IMR-90 (cell line): Measurements from ENCODE around the gene IRAK2. TPM values are rescaled to one million over a fixed set of nuclear protein-coding genes. Genes with fewer than 3 reads are reported as not detected.
"Not testable (repeated sequence)": the region's sequence is repeated elsewhere in the genome, so short reads cannot be mapped to it uniquely, and the experiment has no call there.

Source experiments
- ATAC-seq: fragments of 200-7000 bp; cut with Tn5 transposase; 2 replicates; pipeline ENCODE4 v1.9.1; 2020; ENCODE audit warnings: low read depth, mild to moderate bottlenecking, moderate library complexity
- BruUV-seq: library from RNA; stranded (reverse); fragments of 400-500 nt; replicated peaks from 2 replicates; lab custom pipeline; 2021; lab: Mats Ljungman, UMichigan
- CTCF ChIA-PET: fragments of 300-600 bp; formaldehyde crosslinking; extraction: SDS; loops from one replicate; lab custom pipeline; 2021; ENCODE audit warnings: antibody characterized with exemption; lab: Yijun Ruan, JAX
- POLR2A ChIA-PET: fragments of 300-600 bp; sonication (Branson Sonifier 250); formaldehyde crosslinking; loops from one replicate; lab custom pipeline; 2022; ENCODE audit warnings: antibody characterized with exemption; ENCODE audit not compliant: unreplicated experiment; lab: Charles Lee
- DNase-seq: peaks from one replicate; pipeline ENCODE4 v3.0.0; 2013
- H2AFZ ChIP-seq: replicated peaks from 2 replicates; pipeline ENCODE3; 2013; ENCODE audit warnings: low read length, mild to moderate bottlenecking; ENCODE audit not compliant: poor library complexity
- H2AK5ac ChIP-seq: 2 replicates; pipeline ENCODE4 v1.6.1; 2013; ENCODE audit warnings: low read depth, low read length, inconsistent platforms
- H2AK9ac ChIP-seq: replicated peaks from 2 replicates; pipeline ENCODE3; 2013; ENCODE audit warnings: mild to moderate bottlenecking, low read depth, low read length, moderate library complexity; ENCODE audit not compliant: poor library complexity
- H2BK120ac ChIP-seq: 2 replicates; pipeline ENCODE4 v1.6.1; 2013; ENCODE audit warnings: low read depth, low read length, inconsistent platforms
- H2BK15ac ChIP-seq: 3 replicates; pipeline ENCODE4 v1.6.1; 2013; ENCODE audit warnings: low read depth, low read length, inconsistent platforms
- H2BK20ac ChIP-seq: 2 replicates; pipeline ENCODE4 v1.6.1; 2013; ENCODE audit warnings: low read depth, mild to moderate bottlenecking, inconsistent platforms, low read length, moderate library complexity
- H2BK5ac ChIP-seq: 2 replicates; pipeline ENCODE4 v1.6.1; 2013; ENCODE audit warnings: mild to moderate bottlenecking, low read depth, low read length, inconsistent platforms; ENCODE audit not compliant: poor library complexity, severe bottlenecking
- H3K14ac ChIP-seq: replicated peaks from 2 replicates; pipeline ENCODE4 v1.6.1; 2013; ENCODE audit warnings: low read depth, low read length, inconsistent platforms
- H3K18ac ChIP-seq: 2 replicates; pipeline ENCODE4 v1.6.1; 2013; ENCODE audit warnings: low read depth, low read length, control low read depth
- H3K23ac ChIP-seq: 2 replicates; pipeline ENCODE4 v1.6.1; 2013; ENCODE audit warnings: low read depth, low read length, inconsistent platforms
- H3K27ac ChIP-seq: 2 replicates; pipeline ENCODE4 v1.5.1; 2013; ENCODE audit warnings: mild to moderate bottlenecking, control low read depth, low read length; ENCODE audit not compliant: insufficient read depth
- H3K27me3 ChIP-seq: 2 replicates; pipeline ENCODE4 v1.6.1; 2013; ENCODE audit warnings: low read length; ENCODE audit not compliant: control insufficient read depth, insufficient read depth
- H3K36me3 ChIP-seq: 2 replicates; pipeline ENCODE4 v1.6.1; 2013; ENCODE audit warnings: low read length, mixed read lengths; ENCODE audit not compliant: control insufficient read depth, insufficient read depth
- H3K4ac ChIP-seq: 2 replicates; pipeline ENCODE4 v1.6.1; 2013; ENCODE audit warnings: low read depth, low read length, inconsistent platforms
- H3K4me1 ChIP-seq: 2 replicates; pipeline ENCODE4 v1.6.1; 2013; ENCODE audit warnings: low read length, mixed read lengths; ENCODE audit not compliant: control insufficient read depth, insufficient read depth
- H3K4me2 ChIP-seq: 2 replicates; pipeline ENCODE4 v1.6.1; 2013; ENCODE audit warnings: low read depth, mild to moderate bottlenecking, control low read depth, low read length, moderate library complexity
- H3K4me3 ChIP-seq: 2 replicates; pipeline ENCODE4 v1.5.1; 2013; ENCODE audit warnings: low read depth, mild to moderate bottlenecking, control low read depth, low read length, moderate library complexity; ENCODE audit not compliant: insufficient read depth
- H3K56ac ChIP-seq: 2 replicates; pipeline ENCODE4 v1.6.1; 2013; ENCODE audit warnings: low read length, inconsistent platforms; ENCODE audit not compliant: insufficient read depth; ENCODE audit errors: extremely low read depth
- H3K79me1 ChIP-seq, 2 experiments: 2 replicates each; pipeline ENCODE4 v1.6.1; 2013; ENCODE audit warnings: low read length in 2 of 2, inconsistent platforms in 1 of 2, low read depth in 1 of 2
- H3K9ac ChIP-seq: 2 replicates; pipeline ENCODE4 v1.6.1; 2013; ENCODE audit warnings: low read depth, low read length, control low read depth
- H3K9me1 ChIP-seq: 2 replicates; pipeline ENCODE4 v1.6.1; 2013; ENCODE audit warnings: low read length, inconsistent platforms; ENCODE audit not compliant: insufficient read depth
- H3K9me3 ChIP-seq: 2 replicates; pipeline ENCODE4 v1.6.1; 2013; ENCODE audit warnings: low read length; ENCODE audit not compliant: control insufficient read depth, insufficient read depth
- H4K20me1 ChIP-seq: 2 replicates; pipeline ENCODE4 v1.6.1; 2013; ENCODE audit warnings: low read length, inconsistent platforms; ENCODE audit not compliant: insufficient read depth
- H4K5ac ChIP-seq: 2 replicates; pipeline ENCODE4 v1.6.1; 2013; ENCODE audit warnings: mild to moderate bottlenecking, low read depth, low read length, control low read depth
- H4K8ac ChIP-seq, 2 experiments: 2 replicates each; pipeline ENCODE4 v1.6.1; 2013; ENCODE audit warnings: low read depth in 2 of 2, low read length in 2 of 2, control low read depth in 1 of 2, inconsistent platforms in 1 of 2
- H4K91ac ChIP-seq: 2 replicates; pipeline ENCODE4 v1.6.1; 2013; ENCODE audit warnings: low read depth, low read length, inconsistent platforms; ENCODE audit not compliant: insufficient read depth
- WGBS, 2 experiments: methylation state at CpG; one replicate each; pipeline versions ENCODE4 v1.1.5 to v1.1.7; 2013; ENCODE audit warnings: missing lambda C conversion rate in 2 of 2; ENCODE audit not compliant: insufficient read length in 1 of 2; ENCODE audit errors: extremely low coverage in 2 of 2; 5-methylcytosine and 5-hydroxymethylcytosine counted together
- dilution Hi-C: fragments of 300-500 bp; cut with HindIII; formaldehyde crosslinking; loops from one replicate; pipeline ENCODE4 v1.14.3; 2018; ENCODE audit warnings: low sequenced_read_pairs; ENCODE audit not compliant: unreplicated experiment
- in situ Hi-C: fragments of 300-500 bp; cut with MboI; formaldehyde crosslinking; loops from 3 replicates; pipeline ENCODE4 v1.14.3; 2019; ENCODE audit warnings: low sequenced_read_pairs, inconsistent platforms, mixed read lengths
- intact Hi-C: fragments of 100-400 bp; cut with micrococcal nuclease; formaldehyde crosslinking; loops from 2 replicates; pipeline ENCODE4 v1.10.0; 2022
- polyA plus RNA-seq, 3 experiments: library from polyadenylated mRNA; depleted of rRNA; stranded (reverse); fragments of >200 nt; gene quantifications; 2 replicates each; pipeline ENCODE4 v1.2.3, GENCODE V29; 2012; ENCODE audit warnings: low replicate concordance in 1 of 3
- total RNA-seq: library from RNA; depleted of rRNA; stranded (reverse); fragments of >200 nt; gene quantifications from 2 replicates; pipeline ENCODE4 v1.2.3, GENCODE V29; 2012
- TF ChIP-seq, protein P1 (sequence below): fragments of 150-350 bp; IDR thresholded peaks from 2 replicates; pipeline ENCODE4 v1.6.1; 2017; ENCODE audit warnings: mild to moderate bottlenecking, antibody characterized with exemption, low read length, low read depth

The IRAK2 gene
- total and polyA plus RNA-seq, 2 of the 4 experiments (the other 2 are of a cell fraction), result 6.9 to 8.1 TPM

DNA sequence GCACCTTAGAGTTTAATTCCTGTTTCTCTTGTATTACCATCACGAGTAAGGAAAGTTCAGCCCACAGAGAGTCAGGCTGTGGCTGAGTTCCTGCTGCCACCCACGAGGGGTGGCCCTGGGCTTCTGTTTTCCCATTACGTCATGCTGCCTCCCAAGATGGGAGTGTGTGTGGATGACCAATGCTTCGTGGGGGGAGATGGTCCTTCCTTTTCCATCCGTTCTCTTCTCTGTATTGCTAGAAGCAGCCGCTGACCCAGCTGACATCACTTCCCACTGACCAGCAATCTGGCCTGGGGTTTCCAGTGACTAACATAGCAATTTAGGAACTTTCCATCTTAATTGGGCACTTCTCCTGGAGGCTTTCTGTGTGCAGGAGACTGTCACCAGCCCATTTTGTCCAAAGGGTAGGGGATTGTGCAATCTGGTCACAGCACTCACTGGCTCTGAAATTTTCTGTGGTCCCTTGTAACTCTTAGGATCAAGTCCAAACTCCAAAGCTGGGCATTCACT is 9.3 kb downstream of the IRAK2 start (continued):
- TF ChIP-seq, protein P1, sequence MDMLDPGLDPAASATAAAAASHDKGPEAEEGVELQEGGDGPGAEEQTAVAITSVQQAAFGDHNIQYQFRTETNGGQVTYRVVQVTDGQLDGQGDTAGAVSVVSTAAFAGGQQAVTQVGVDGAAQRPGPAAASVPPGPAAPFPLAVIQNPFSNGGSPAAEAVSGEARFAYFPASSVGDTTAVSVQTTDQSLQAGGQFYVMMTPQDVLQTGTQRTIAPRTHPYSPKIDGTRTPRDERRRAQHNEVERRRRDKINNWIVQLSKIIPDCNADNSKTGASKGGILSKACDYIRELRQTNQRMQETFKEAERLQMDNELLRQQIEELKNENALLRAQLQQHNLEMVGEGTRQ, result peak; percentile 56; the same call in 1 of the 2 replicates

DNA sequence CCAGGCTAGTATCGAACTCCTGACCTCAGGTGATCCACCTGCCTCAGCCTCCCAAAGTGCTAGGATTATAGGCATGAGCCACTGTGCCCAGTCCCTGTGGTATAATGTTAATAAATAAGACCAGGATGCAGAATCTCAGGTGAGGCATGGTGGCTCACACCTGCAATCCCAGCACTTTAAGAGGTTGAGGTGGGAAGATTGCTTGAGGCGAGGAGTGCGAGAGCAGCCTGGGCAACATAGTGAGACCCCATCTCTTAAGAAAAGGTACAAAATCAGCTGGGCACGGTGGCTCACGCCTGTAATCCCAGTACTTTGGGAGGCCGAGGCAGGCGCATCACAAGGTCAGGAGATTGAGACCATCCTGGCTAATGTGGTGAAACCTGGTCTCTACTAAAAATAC is 10.6 kb downstream of the IRAK2 start:
- CTCF ChIA-PET, result interaction anchor here (0.6 kb wide), 1 partner anchor 10 kb away, joined by 3 read pairs; no protein-coding TSS in a partner anchor

DNA sequence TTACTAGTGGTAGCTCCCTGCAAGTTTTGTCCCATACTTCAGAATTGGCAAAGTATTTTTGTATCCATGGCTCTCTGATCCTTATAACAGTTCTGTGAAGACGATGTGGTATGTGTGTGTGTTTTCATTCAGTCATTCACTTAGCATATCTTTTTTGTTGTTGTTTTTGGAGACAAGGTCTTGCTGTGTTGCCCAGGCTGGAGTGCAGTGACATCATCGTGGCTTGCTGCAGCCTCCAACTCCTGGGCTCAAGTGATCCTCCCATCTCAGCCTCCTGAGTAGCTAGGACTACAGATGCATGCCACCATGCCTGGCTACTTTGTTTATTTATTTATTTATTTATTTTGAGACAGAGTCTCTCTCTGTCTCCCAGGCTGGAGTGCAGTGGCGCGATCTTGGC is 11.4 kb downstream of the IRAK2 start:
- H4K8ac ChIP-seq, dilution Hi-C loops, BruUV-seq, H3K23ac ChIP-seq, H4K20me1 ChIP-seq, H3K4me3 ChIP-seq, H3K56ac ChIP-seq, H2BK120ac ChIP-seq, H2AK9ac ChIP-seq, H3K4ac ChIP-seq, H2BK5ac ChIP-seq, H3K18ac ChIP-seq, H3K14ac ChIP-seq, H3K27me3 ChIP-seq, H3K4me2 ChIP-seq, intact Hi-C loops, POLR2A ChIA-PET, H2BK20ac ChIP-seq, H3K4me1 ChIP-seq, H3K27ac ChIP-seq, H3K9me1 ChIP-seq, H4K5ac ChIP-seq, H2AFZ ChIP-seq, H2BK15ac ChIP-seq, H2AK5ac ChIP-seq, H3K9ac ChIP-seq, H4K91ac ChIP-seq, ATAC-seq, in situ Hi-C loops, CTCF ChIA-PET, H3K9me3 ChIP-seq, DNase-seq: not testable (repeated sequence)
- peaks cover 8 to 33% of the 10 kb centered on the region in 2 experiments; a peak in 3 of 4 replicates for H3K79me1 ChIP-seq
- no CpG with 5 or more reads among the region's 4 CpGs for WGBS, 2 experiments
- peaks cover 12% of the 10 kb centered on the region for H3K36me3 ChIP-seq

More for the DNA sequence above, 10.6 kb downstream of the IRAK2 start:
- H2BK20ac ChIP-seq, H3K27ac ChIP-seq, H3K9me3 ChIP-seq, H4K91ac ChIP-seq, in situ Hi-C loops, H2AK9ac ChIP-seq, DNase-seq, H3K18ac ChIP-seq, H2BK5ac ChIP-seq, H3K4me1 ChIP-seq, H3K23ac ChIP-seq, H3K4ac ChIP-seq, H4K5ac ChIP-seq, ATAC-seq, H3K4me3 ChIP-seq, H3K14ac ChIP-seq, H3K4me2 ChIP-seq, H2BK120ac ChIP-seq, POLR2A ChIA-PET, H3K9me1 ChIP-seq, H3K56ac ChIP-seq, H3K27me3 ChIP-seq, dilution Hi-C loops, H2AFZ ChIP-seq, intact Hi-C loops, H4K20me1 ChIP-seq, H2BK15ac ChIP-seq, H3K9ac ChIP-seq, BruUV-seq, H4K8ac ChIP-seq: not testable (repeated sequence)
- no CpG with 5 or more reads among the region's 7 CpGs for WGBS, 2 experiments
- Histone ChIP-seq H3K79me1 (peaks cover 11 to 38% of the 10 kb centered on the region in 2 experiments; a peak in 3 of 4 replicates), H3K36me3 (peaks cover 12% of the 10 kb centered on the region), H2AK5ac (peak overlapping the region; percentile 76; the same call in 1 of the 2 replicates)
